Measurements from ENCODE around the gene GSTO1. TPM values are rescaled to one million over a fixed set of nuclear protein-coding genes. Genes with fewer than 3 reads are reported as not detected.

Gene GSTO1
- polyA plus RNA-seq, 6 donors from 2014 or later = 91.6 to 128 (median 113) TPM

- H3K4me1 Mint-ChIP-seq = peaks cover 23 to 40% (median 26%) of the 10 kb centered on the region in 3 donors
- peaks cover 0 to 8% of the 10 kb centered on the region in 2 donors for H3K36me3 Mint-ChIP-seq
- DNase-seq (no peak), ATAC-seq (ENCODE audit: low read depth in 2 of 2) (no peak)
- peak overlapping the region; percentile 89 to 100 (median 96) for H3K4me3 Mint-ChIP-seq
- peaks cover 0 to 1% (median 0%) of the 10 kb centered on the region in 7 donors for H3K9me3 Mint-ChIP-seq
- peaks cover 9 to 16% (median 12%) of the 10 kb centered on the region in 3 donors for H3K27me3 Mint-ChIP-seq
- H3K27ac Mint-ChIP-seq = peak overlapping the region; percentile 84 to 98 (median 96)
These were observed 884 bp upstream of the GSTO1 start for GRCh38 chr10:104253606-104254410.

GRCh38 chr10:104255311-104255981 is 754 bp downstream of the GSTO1 start:
- peak; percentile 8 for DNase-seq
- Mint-ChIP-seq H3K4me1 (peaks cover 29 to 45% (median 34%) of the 10 kb centered on the region in 3 donors), H3K36me3 (peaks cover 6 to 13% of the 10 kb centered on the region in 2 donors)

GRCh38 chr10:104256335-104256961 is 1.8 kb downstream of the GSTO1 start:
- H3K4me3 Mint-ChIP-seq = peak overlapping the region in 6 of 8 donors; percentile 89 to 98 (median 94)
- H3K27ac Mint-ChIP-seq = peak overlapping the region in 3 of 6 donors; percentile 44 to 96 (median 95)
- DNase-seq = no peak
- ATAC-seq (ENCODE audit: low read depth in 2 of 2) = no peak
- no peaks in the 10 kb centered on the region for H3K9me3 Mint-ChIP-seq
- H3K4me1 Mint-ChIP-seq = peaks cover 29 to 45% (median 38%) of the 10 kb centered on the region in 3 donors
- peaks cover 9 to 13% of the 10 kb centered on the region in 2 donors for H3K36me3 Mint-ChIP-seq
- H3K27me3 Mint-ChIP-seq = peaks cover 0 to 9% (median 0%) of the 10 kb centered on the region in 3 donors

More at GRCh38 chr10:104255311-104255981, 754 bp downstream of the GSTO1 start:
- ATAC-seq (ENCODE audit: low read depth in 2 of 2) = peak; percentile 43 to 58
- Mint-ChIP-seq H3K4me3 (peak overlapping the region; percentile 89 to 100 (median 96)), H3K9me3 (no peaks in the 10 kb centered on the region), H3K27ac (peak overlapping the region in 5 of 6 donors; percentile 34 to 96 (median 92)), H3K27me3 (peaks cover 3 to 9% (median 6%) of the 10 kb centered on the region in 3 donors)

- peak overlapping the region in 1 of 6 donors; percentile 27 for H3K27ac Mint-ChIP-seq
- peaks cover 29 to 45% (median 39%) of the 10 kb centered on the region in 3 donors for H3K4me1 Mint-ChIP-seq
- DNase-seq (no peak), ATAC-seq (ENCODE audit: low read depth in 2 of 2) (no peak)
- H3K9me3 Mint-ChIP-seq = no peaks in the 10 kb centered on the region
- peak overlapping the region in 2 of 8 donors; percentile 45 to 75 for H3K4me3 Mint-ChIP-seq
- H3K27me3 Mint-ChIP-seq = peaks cover 0 to 3% (median 0%) of the 10 kb centered on the region in 3 donors
- peaks cover 9 to 13% of the 10 kb centered on the region in 2 donors for H3K36me3 Mint-ChIP-seq
These were observed 2.5 kb downstream of the GSTO1 start for GRCh38 chr10:104257235-104257634.

GRCh38 chr10:104258209-104258608 is 3.5 kb downstream of the GSTO1 start:
- DNase-seq = no peak
- Mint-ChIP-seq H3K9me3 (no peaks in the 10 kb centered on the region), H3K36me3 (peaks cover 9 to 13% of the 10 kb centered on the region in 2 donors), H3K4me3 (peak overlapping the region in 1 of 8 donors; percentile 57), H3K27me3 (no peaks in the 10 kb centered on the region), H3K4me1 (peaks cover 29 to 45% (median 39%) of the 10 kb centered on the region in 3 donors), H3K27ac (peak overlapping the region in 3 of 6 donors; percentile 3 to 90 (median 20))
- ATAC-seq (ENCODE audit: low read depth in 2 of 2) = no peak

- H3K27me3 Mint-ChIP-seq = no peaks in the 10 kb centered on the region
- no peaks in the 10 kb centered on the region for H3K9me3 Mint-ChIP-seq
- peaks cover 25 to 41% (median 40%) of the 10 kb centered on the region in 3 donors for H3K4me1 Mint-ChIP-seq
- ATAC-seq (ENCODE audit: low read depth in 2 of 2) = no peak
- peak overlapping the region in 2 of 6 donors; percentile 24 to 48 for H3K27ac Mint-ChIP-seq
- H3K36me3 Mint-ChIP-seq = peaks cover 9 to 13% of the 10 kb centered on the region in 2 donors
- DNase-seq = no peak
- H3K4me3 Mint-ChIP-seq = peak overlapping the region in 1 of 8 donors; percentile 28
These were observed 4.8 kb downstream of the GSTO1 start for GRCh38 chr10:104259456-104259855.

GRCh38 chr10:104259999-104260774 is 5.5 kb downstream of the GSTO1 start:
- Mint-ChIP-seq H3K4me3 (peak overlapping the region in 1 of 8 donors; percentile 26), H3K27ac (peak overlapping the region in 5 of 6 donors; percentile 22 to 54 (median 37)), H3K4me1 (peaks cover 25 to 39% (median 39%) of the 10 kb centered on the region in 3 donors), H3K27me3 (no peaks in the 10 kb centered on the region), H3K9me3 (no peaks in the 10 kb centered on the region), H3K36me3 (peaks cover 9 to 13% of the 10 kb centered on the region in 2 donors)
- DNase-seq (no peak), ATAC-seq (ENCODE audit: low read depth in 2 of 2) (no peak)

GRCh38 chr10:104260775-104261115 is 6.1 kb downstream of the GSTO1 start:
- Mint-ChIP-seq H3K27ac (peak overlapping the region in 4 of 6 donors; percentile 2 to 54 (median 12)), H3K36me3 (peaks cover 9 to 17% of the 10 kb centered on the region in 2 donors), H3K9me3 (no peaks in the 10 kb centered on the region), H3K4me3 (no peak overlapping the region), H3K4me1 (peaks cover 22 to 42% (median 39%) of the 10 kb centered on the region in 3 donors), H3K27me3 (no peaks in the 10 kb centered on the region)
- ATAC-seq (ENCODE audit: low read depth in 2 of 2) (no peak), DNase-seq (no peak)

GRCh38 chr10:104262055-104262454 is 7.4 kb downstream of the GSTO1 start:
- peak overlapping the region in 1 of 6 donors; percentile 55 for H3K27ac Mint-ChIP-seq
- DNase-seq (no peak), ATAC-seq (ENCODE audit: low read depth in 2 of 2) (no peak)
- H3K27me3 Mint-ChIP-seq = no peaks in the 10 kb centered on the region
- peaks cover 9 to 22% of the 10 kb centered on the region in 2 donors for H3K36me3 Mint-ChIP-seq
- H3K9me3 Mint-ChIP-seq = no peaks in the 10 kb centered on the region
- H3K4me3 Mint-ChIP-seq = no peak overlapping the region
- peaks cover 20 to 46% (median 39%) of the 10 kb centered on the region in 3 donors for H3K4me1 Mint-ChIP-seq

GRCh38 chr10:104264783-104265182 is 10.1 kb downstream of the GSTO1 start:
- Mint-ChIP-seq H3K4me3 (no peak overlapping the region), H3K4me1 (peaks cover 18 to 50% (median 45%) of the 10 kb centered on the region in 3 donors)
- DNase-seq = no peak

GRCh38 chr10:104267721-104268404 is 13.2 kb downstream of the GSTO1 start:
- Mint-ChIP-seq H3K27me3 (no peaks in the 10 kb centered on the region), H3K4me1 (peaks cover 18 to 46% (median 35%) of the 10 kb centered on the region in 3 donors), H3K4me3 (peak overlapping the region; percentile 87 to 99 (median 94)), H3K36me3 (peaks cover 0 to 14% of the 10 kb centered on the region in 2 donors), H3K9me3 (no peaks in the 10 kb centered on the region), H3K27ac (peak overlapping the region; percentile 93 to 98 (median 96))
- DNase-seq (no peak), ATAC-seq (ENCODE audit: low read depth in 2 of 2) (no peak)

More at GRCh38 chr10:104264783-104265182, 10.1 kb downstream of the GSTO1 start:
- H3K9me3 Mint-ChIP-seq = no peaks in the 10 kb centered on the region
- ATAC-seq (ENCODE audit: low read depth in 2 of 2) = no peak
- peaks cover 9 to 18% of the 10 kb centered on the region in 2 donors for H3K36me3 Mint-ChIP-seq
- H3K27ac Mint-ChIP-seq = no peak overlapping the region
- H3K27me3 Mint-ChIP-seq = no peaks in the 10 kb centered on the region

- Mint-ChIP-seq H3K9me3 (no peaks in the 10 kb centered on the region), H3K27ac (peak overlapping the region; percentile 93 to 98 (median 96)), H3K4me1 (peaks cover 18 to 46% (median 35%) of the 10 kb centered on the region in 3 donors), H3K27me3 (no peaks in the 10 kb centered on the region), H3K4me3 (peak overlapping the region; percentile 87 to 99 (median 94)), H3K36me3 (peaks cover 0 to 14% of the 10 kb centered on the region in 2 donors)
- ATAC-seq (ENCODE audit: low read depth in 2 of 2) = no peak
- no peak for DNase-seq
These were observed 13.7 kb downstream of the GSTO1 start for GRCh38 chr10:104268405-104268712.

Measured in naive B cell (primary cell).